Calu3 (cell line): Measurements from ENCODE around the gene MRPL40. TPM values are rescaled to one million over a fixed set of nuclear protein-coding genes. Genes with fewer than 3 reads are reported as not detected.

Source experiments
- BruUV-seq: library from RNA; stranded (reverse); fragments of 400-500 nt; replicated peaks from 2 replicates; lab custom pipeline; 2021; lab: Mats Ljungman, UMichigan
- CTCF ChIA-PET: fragments of 300-600 bp; sonication (Branson Sonifier 250); formaldehyde crosslinking; loops from one replicate; lab custom pipeline; 2022; ENCODE audit warnings: antibody characterized with exemption; lab: Charles Lee
- DNase-seq: peaks from one replicate; pipeline ENCODE4 v3.0.0; 2022
- H3K27ac Mint-ChIP-seq: one replicate; pipeline ENCODE4 v1.8.0; 2022; ENCODE audit warnings: mixed read lengths; ENCODE audit not compliant: unreplicated experiment
- H3K27me3 Mint-ChIP-seq: one replicate; pipeline ENCODE4 v1.8.0; 2022; ENCODE audit warnings: mixed read lengths; ENCODE audit not compliant: unreplicated experiment
- H3K36me3 Mint-ChIP-seq: one replicate; pipeline ENCODE4 v1.8.0; 2022; ENCODE audit warnings: mild to moderate bottlenecking, moderate library complexity, mixed read lengths; ENCODE audit not compliant: insufficient read depth, unreplicated experiment
- H3K4me1 Mint-ChIP-seq: one replicate; pipeline ENCODE4 v1.8.0; 2022; ENCODE audit warnings: mild to moderate bottlenecking, low read depth, mixed read lengths; ENCODE audit not compliant: unreplicated experiment
- H3K4me3 Mint-ChIP-seq: one replicate; pipeline ENCODE4 v1.8.0; 2022; ENCODE audit warnings: mild to moderate bottlenecking, low read depth, moderate library complexity, mixed read lengths; ENCODE audit not compliant: unreplicated experiment
- H3K9me3 Mint-ChIP-seq: one replicate; pipeline ENCODE4 v1.8.0; 2022; ENCODE audit warnings: low read depth, mixed read lengths; ENCODE audit not compliant: unreplicated experiment
- CTCF ChIP-seq: fragments of 200-600 bp; IDR thresholded peaks from one replicate; pipeline ENCODE4 v1.8.0; 2022; ENCODE audit warnings: antibody characterized with exemption; ENCODE audit not compliant: unreplicated experiment
- intact Hi-C: fragments of 100-400 bp; cut with micrococcal nuclease; formaldehyde crosslinking; loops from one replicate; pipeline ENCODE4 v1.10.0; 2022; ENCODE audit not compliant: unreplicated experiment
- total RNA-seq: library from RNA; stranded (reverse); gene quantifications from 2 replicates; pipeline ENCODE4 v1.2.3, GENCODE V29; 2022

Gene MRPL40
- total RNA-seq, 1 experiment from 2014 or later = 38.6 TPM

- intact Hi-C loops = no loop called here
- no peak for TF ChIP-seq CTCF
- CTCF ChIA-PET = no interaction called here
- no peaks in the 10 kb centered on the region for H3K27me3 Mint-ChIP-seq
- H3K4me1 Mint-ChIP-seq = no peaks in the 10 kb centered on the region
- BruUV-seq = no TSS peak
- H3K27ac Mint-ChIP-seq = no peak overlapping the region
- H3K36me3 Mint-ChIP-seq = peaks cover 50% of the 10 kb centered on the region
- DNase-seq = no peak
- no peak overlapping the region for H3K4me3 Mint-ChIP-seq
- H3K9me3 Mint-ChIP-seq = no peaks in the 10 kb centered on the region
These were observed 35.6 kb downstream of the MRPL40 start for GRCh38 chr22:19467912-19468311.

GRCh38 chr22:19469421-19469820, 37.1 kb downstream of the MRPL40 start:
- Mint-ChIP-seq H3K36me3 (peaks cover 55% of the 10 kb centered on the region), H3K9me3 (no peaks in the 10 kb centered on the region), H3K27ac (no peak overlapping the region), H3K4me1 (no peaks in the 10 kb centered on the region), H3K27me3 (no peaks in the 10 kb centered on the region), H3K4me3 (no peak overlapping the region)
- TF ChIP-seq CTCF = no peak
- CTCF ChIA-PET = no interaction called here
- intact Hi-C loops = no loop called here
- no peak for DNase-seq
- BruUV-seq = no TSS peak

- intact Hi-C loops = no loop called here
- Mint-ChIP-seq H3K4me1 (no peaks in the 10 kb centered on the region), H3K27me3 (no peaks in the 10 kb centered on the region), H3K36me3 (peaks cover 52% of the 10 kb centered on the region), H3K27ac (no peak overlapping the region), H3K4me3 (no peak overlapping the region), H3K9me3 (no peaks in the 10 kb centered on the region)
- no TSS peak for BruUV-seq
- no peak for TF ChIP-seq CTCF
- no peak for DNase-seq
- CTCF ChIA-PET = no interaction called here
These were observed 37.7 kb downstream of the MRPL40 start for GRCh38 chr22:19470010-19470409.

GRCh38 chr22:19471572-19471971, 39.2 kb downstream of the MRPL40 start:
- no TSS peak for BruUV-seq
- peaks cover 46% of the 10 kb centered on the region for H3K36me3 Mint-ChIP-seq
- no peaks in the 10 kb centered on the region for H3K27me3 Mint-ChIP-seq
- no peaks in the 10 kb centered on the region for H3K9me3 Mint-ChIP-seq
- no peak overlapping the region for H3K4me3 Mint-ChIP-seq
- H3K27ac Mint-ChIP-seq = no peak overlapping the region
- intact Hi-C loops = no loop called here
- DNase-seq = no peak
- no peak for TF ChIP-seq CTCF
- H3K4me1 Mint-ChIP-seq = peaks cover 7% of the 10 kb centered on the region
- CTCF ChIA-PET = no interaction called here
